Parathyroid adenoma (tissue), 2 donors: Measurements from ENCODE around the gene TMEM154.

Experiments used
- H2AFZ ChIP-seq: fragments of 300-600 bp; sonication (generic); one replicate; pipeline ENCODE4 v1.7.0; 2017; ENCODE audit warnings: antibody characterized with exemption, mild to moderate bottlenecking
- H3K27ac ChIP-seq: fragments of 300-600 bp; sonication (generic); one replicate; pipeline ENCODE4 v1.7.0; 2017
- H3K27me3 ChIP-seq: fragments of 300-600 bp; sonication (generic); one replicate; pipeline ENCODE4 v1.7.0; 2017; ENCODE audit warnings: low read length; ENCODE audit not compliant: control insufficient read depth, insufficient read depth
- H3K36me3 ChIP-seq: fragments of 300-600 bp; sonication (generic); one replicate; pipeline ENCODE4 v1.7.0; 2017; ENCODE audit warnings: low read length; ENCODE audit not compliant: control insufficient read depth, insufficient read depth
- H3K4me1 ChIP-seq: fragments of 300-600 bp; sonication (generic); one replicate; pipeline ENCODE4 v1.7.0; 2017; ENCODE audit warnings: control low read depth
- H3K4me2 ChIP-seq: fragments of 300-600 bp; sonication (generic); one replicate; pipeline ENCODE4 v1.7.0; 2017; ENCODE audit warnings: low read length
- H3K4me3 ChIP-seq: fragments of 300-600 bp; sonication (generic); one replicate; pipeline ENCODE4 v1.7.0; 2017; ENCODE audit warnings: low read depth, low read length
- H3K79me2 ChIP-seq: fragments of 300-600 bp; sonication (generic); one replicate; pipeline ENCODE4 v1.7.0; 2017; ENCODE audit warnings: control low read depth
- H3K9ac ChIP-seq: fragments of 300-600 bp; sonication (generic); one replicate; pipeline ENCODE4 v1.7.0; 2017; ENCODE audit warnings: mild to moderate bottlenecking
- H3K9me3 ChIP-seq: fragments of 300-600 bp; sonication (generic); one replicate; pipeline ENCODE4 v1.7.0; 2017; ENCODE audit warnings: low read length; ENCODE audit not compliant: control insufficient read depth
- TF ChIP-seq, protein P1 (sequence below): fragments of 300-600 bp; sonication (generic); IDR thresholded peaks from one replicate; pipeline ENCODE4 v1.7.0; 2017; ENCODE audit warnings: antibody characterized with exemption, mild to moderate bottlenecking
- donor health status: primary hyperparathyroidism.

Gene TMEM154

DNA sequence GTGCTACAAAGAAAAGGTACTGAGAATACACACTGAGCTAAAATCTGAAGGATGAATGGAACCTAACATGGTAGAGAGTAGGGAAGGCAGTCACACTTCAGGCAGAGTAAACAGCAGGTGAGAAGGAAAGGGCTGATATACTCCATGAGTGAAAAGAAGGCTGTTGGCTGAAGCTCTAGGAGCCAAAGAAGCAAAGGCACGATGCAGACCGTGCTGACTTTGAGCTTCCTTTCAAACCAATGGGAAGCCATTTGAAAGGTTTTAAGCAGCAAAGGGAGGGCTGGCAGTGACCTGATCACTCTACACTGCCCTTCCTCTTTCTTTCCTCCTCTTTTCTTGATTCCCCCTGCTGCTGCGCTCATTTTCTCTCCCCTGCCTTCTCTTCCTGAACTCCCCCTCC, 66.4 kb downstream of the TMEM154 start:
- Histone ChIP-seq H2AFZ (no peak overlapping the region), H3K9ac (no peak overlapping the region), H3K27me3 (no peaks in the 10 kb centered on the region), H3K27ac (no peak overlapping the region), H3K9me3 (no peaks in the 10 kb centered on the region), H3K79me2 (no peaks in the 10 kb centered on the region), H3K4me2 (no peak overlapping the region), H3K36me3 (no peaks in the 10 kb centered on the region), H3K4me3 (no peak overlapping the region), H3K4me1 (no peaks in the 10 kb centered on the region)
- TF ChIP-seq, protein P1, sequence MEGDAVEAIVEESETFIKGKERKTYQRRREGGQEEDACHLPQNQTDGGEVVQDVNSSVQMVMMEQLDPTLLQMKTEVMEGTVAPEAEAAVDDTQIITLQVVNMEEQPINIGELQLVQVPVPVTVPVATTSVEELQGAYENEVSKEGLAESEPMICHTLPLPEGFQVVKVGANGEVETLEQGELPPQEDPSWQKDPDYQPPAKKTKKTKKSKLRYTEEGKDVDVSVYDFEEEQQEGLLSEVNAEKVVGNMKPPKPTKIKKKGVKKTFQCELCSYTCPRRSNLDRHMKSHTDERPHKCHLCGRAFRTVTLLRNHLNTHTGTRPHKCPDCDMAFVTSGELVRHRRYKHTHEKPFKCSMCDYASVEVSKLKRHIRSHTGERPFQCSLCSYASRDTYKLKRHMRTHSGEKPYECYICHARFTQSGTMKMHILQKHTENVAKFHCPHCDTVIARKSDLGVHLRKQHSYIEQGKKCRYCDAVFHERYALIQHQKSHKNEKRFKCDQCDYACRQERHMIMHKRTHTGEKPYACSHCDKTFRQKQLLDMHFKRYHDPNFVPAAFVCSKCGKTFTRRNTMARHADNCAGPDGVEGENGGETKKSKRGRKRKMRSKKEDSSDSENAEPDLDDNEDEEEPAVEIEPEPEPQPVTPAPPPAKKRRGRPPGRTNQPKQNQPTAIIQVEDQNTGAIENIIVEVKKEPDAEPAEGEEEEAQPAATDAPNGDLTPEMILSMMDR = no peak

- TF ChIP-seq, protein P1 = no peak
- no peak overlapping the region for H3K4me2 ChIP-seq
- no peak overlapping the region for H3K4me3 ChIP-seq
- H2AFZ ChIP-seq = no peak overlapping the region
- no peaks in the 10 kb centered on the region for H3K36me3 ChIP-seq
- H3K9me3 ChIP-seq = no peaks in the 10 kb centered on the region
- no peaks in the 10 kb centered on the region for H3K27me3 ChIP-seq
- no peaks in the 10 kb centered on the region for H3K79me2 ChIP-seq
- peaks cover 3% of the 10 kb centered on the region for H3K4me1 ChIP-seq
- no peak overlapping the region for H3K27ac ChIP-seq
- H3K9ac ChIP-seq = no peak overlapping the region
Measured at GRCh38 chr4:152610131-152610530, 69.7 kb downstream of the TMEM154 start.

DNA sequence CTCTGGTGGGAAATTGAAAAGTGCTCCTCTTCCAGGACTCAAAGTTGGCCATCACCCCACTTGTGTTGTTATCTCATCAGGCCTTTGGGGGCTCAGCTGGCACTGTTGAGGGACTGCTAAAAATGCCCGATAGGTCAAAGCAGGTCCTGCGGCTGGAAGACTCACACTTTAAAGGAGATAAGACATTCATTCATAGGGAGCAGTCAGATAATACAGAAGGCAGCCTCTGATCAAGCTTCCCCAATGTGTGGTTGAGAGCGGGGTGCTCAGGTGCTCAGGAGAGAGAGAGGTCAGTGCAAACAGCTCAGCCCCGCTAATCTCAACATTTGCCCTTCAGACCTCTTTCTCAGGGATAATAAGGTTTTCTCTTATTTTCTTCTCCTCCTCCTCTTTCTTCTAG, 70.3 kb downstream of the TMEM154 start:
- Histone ChIP-seq H2AFZ (no peak overlapping the region), H3K9me3 (no peaks in the 10 kb centered on the region), H3K4me3 (no peak overlapping the region), H3K9ac (no peak overlapping the region), H3K4me2 (no peak overlapping the region), H3K4me1 (peaks cover 3% of the 10 kb centered on the region), H3K27me3 (no peaks in the 10 kb centered on the region), H3K79me2 (no peaks in the 10 kb centered on the region), H3K36me3 (no peaks in the 10 kb centered on the region), H3K27ac (no peak overlapping the region)
- TF ChIP-seq, protein P1 = no peak

- H3K4me3 ChIP-seq = no peak overlapping the region
- no peak overlapping the region for H3K27ac ChIP-seq
Measured at GRCh38 chr4:152607178-152607577, 72.6 kb downstream of the TMEM154 start.

DNA sequence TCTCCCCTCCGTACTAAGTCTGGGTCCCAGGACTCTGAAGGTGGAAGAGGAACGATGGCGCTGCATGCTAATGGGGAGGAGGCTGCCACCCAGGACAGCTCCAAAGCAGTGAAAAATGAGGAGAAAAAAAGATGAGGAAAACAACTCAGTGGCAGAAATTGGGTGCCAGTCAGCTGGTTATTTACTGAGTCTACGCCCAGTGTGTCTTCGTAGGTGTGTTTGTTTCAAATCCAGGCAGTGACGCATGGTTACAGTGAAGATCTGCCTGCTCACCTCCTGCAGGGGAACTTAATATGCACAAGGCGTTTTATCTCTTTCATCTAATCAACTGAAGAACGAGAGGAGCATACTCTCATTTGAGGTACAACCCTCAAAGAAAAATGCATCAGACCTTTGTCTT, 73.0 kb downstream of the TMEM154 start:
- peaks cover 3% of the 10 kb centered on the region for H3K4me1 ChIP-seq
- H3K27me3 ChIP-seq = no peaks in the 10 kb centered on the region
- H3K79me2 ChIP-seq = no peaks in the 10 kb centered on the region
- peak overlapping the region; percentile 15 for H2AFZ ChIP-seq
- no peak overlapping the region for H3K4me2 ChIP-seq
- H3K9ac ChIP-seq = no peak overlapping the region
- no peak overlapping the region for H3K4me3 ChIP-seq
- TF ChIP-seq, protein P1 = no peak
- H3K36me3 ChIP-seq = no peaks in the 10 kb centered on the region
- no peaks in the 10 kb centered on the region for H3K9me3 ChIP-seq
- no peak overlapping the region for H3K27ac ChIP-seq

More at GRCh38 chr4:152607178-152607577, 72.6 kb downstream of the TMEM154 start:
- no peaks in the 10 kb centered on the region for H3K27me3 ChIP-seq
- no peak overlapping the region for H3K9ac ChIP-seq
- TF ChIP-seq, protein P1 = no peak
- no peaks in the 10 kb centered on the region for H3K79me2 ChIP-seq
- H3K4me2 ChIP-seq = no peak overlapping the region
- H3K36me3 ChIP-seq = no peaks in the 10 kb centered on the region
- peaks cover 3% of the 10 kb centered on the region for H3K4me1 ChIP-seq
- no peaks in the 10 kb centered on the region for H3K9me3 ChIP-seq
- H2AFZ ChIP-seq = peak overlapping the region; percentile 15
